Measurements from ENCODE around the gene METTL5.

The METTL5 gene

GRCh38 chr2:169776252-169776761 lies 48.4 kb downstream of the METTL5 start:
- no peak for DNase-seq (ENCODE audit: low read depth)
- TF ChIP-seq CTCF (IDR thresholded peaks at IDR 0.05; ENCODE audit: control insufficient read depth, extremely low read depth, insufficient read depth): no peak
- H3K4me3 ChIP-seq (ENCODE audit: low read depth, low read length): no peak overlapping the region

- TF ChIP-seq CTCF (IDR thresholded peaks at IDR 0.05; ENCODE audit: control insufficient read depth, extremely low read depth, insufficient read depth): no peak
- H3K4me3 ChIP-seq (ENCODE audit: low read depth, low read length): no peak overlapping the region
- DNase-seq (ENCODE audit: low read depth): no peak
These were observed 48.9 kb downstream of the METTL5 start for GRCh38 chr2:169775765-169776164.

GRCh38 chr2:169775354-169775753 lies 49.4 kb downstream of the METTL5 start:
- TF ChIP-seq CTCF (IDR thresholded peaks at IDR 0.05; ENCODE audit: control insufficient read depth, extremely low read depth, insufficient read depth): no peak
- DNase-seq (ENCODE audit: low read depth): no peak
- H3K4me3 ChIP-seq (ENCODE audit: low read depth, low read length): no peak overlapping the region

- no peak overlapping the region for H3K4me3 ChIP-seq (ENCODE audit: low read depth, low read length)
- no peak for TF ChIP-seq CTCF (IDR thresholded peaks at IDR 0.05; ENCODE audit: control insufficient read depth, extremely low read depth, insufficient read depth)
- no peak for DNase-seq (ENCODE audit: low read depth)
These were observed 52.1 kb downstream of the METTL5 start for GRCh38 chr2:169772651-169773050.

GRCh38 chr2:169771612-169772011 lies 53.1 kb downstream of the METTL5 start:
- no peak overlapping the region for H3K4me3 ChIP-seq (ENCODE audit: low read depth, low read length)
- no peak for TF ChIP-seq CTCF (IDR thresholded peaks at IDR 0.05; ENCODE audit: control insufficient read depth, extremely low read depth, insufficient read depth)
- no peak for DNase-seq (ENCODE audit: low read depth)

- DNase-seq (ENCODE audit: low read depth): no peak
- no peak overlapping the region for H3K4me3 ChIP-seq (ENCODE audit: low read depth, low read length)
- TF ChIP-seq CTCF (IDR thresholded peaks at IDR 0.05; ENCODE audit: control insufficient read depth, extremely low read depth, insufficient read depth): no peak
These were observed 53.7 kb downstream of the METTL5 start for GRCh38 chr2:169771021-169771420.

GRCh38 chr2:169768262-169768995 lies 56.3 kb downstream of the METTL5 start:
- no peak for DNase-seq (ENCODE audit: low read depth)
- H3K4me3 ChIP-seq (ENCODE audit: low read depth, low read length): no peak overlapping the region
- no peak for TF ChIP-seq CTCF (IDR thresholded peaks at IDR 0.05; ENCODE audit: control insufficient read depth, extremely low read depth, insufficient read depth)
